Measurements from ENCODE around the gene LVRN. TPM values are rescaled to one million over a fixed set of nuclear protein-coding genes. Genes with fewer than 3 reads are reported as not detected.

The LVRN gene
- total RNA-seq, 1 donor from 2014 or later, result 0.26 TPM

DNA sequence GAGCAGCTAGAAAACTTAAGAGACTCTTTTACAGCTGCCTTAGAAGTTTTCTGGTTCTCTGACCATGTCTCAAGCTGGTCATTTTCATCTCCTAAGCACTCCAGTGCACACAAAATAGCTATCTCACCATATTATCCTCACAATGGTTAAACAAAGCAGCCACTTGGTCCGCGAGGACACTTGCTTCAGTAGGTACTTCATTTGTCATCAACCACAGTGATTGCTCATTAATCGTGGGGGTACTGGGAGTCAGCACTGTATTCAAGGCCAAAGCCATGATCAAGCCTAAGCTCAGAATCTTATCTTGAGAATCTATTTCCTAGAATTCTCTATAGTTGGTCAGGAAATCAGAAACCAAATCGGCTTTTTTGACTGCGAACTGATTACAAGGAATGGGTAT is 72.8 kb downstream of the LVRN start:
- DNase-seq (ENCODE audit: low read depth) (peak; percentile 5), FAIRE-seq (no peak)
- no peaks in the 10 kb centered on the region for H3K36me3 ChIP-seq (ENCODE audit: control insufficient read depth, insufficient read depth, low read length)
- H3K27me3 ChIP-seq (ENCODE audit: control insufficient read depth, insufficient read depth, low read length), result no peaks in the 10 kb centered on the region
- no peak for TF ChIP-seq CTCF (IDR thresholded peaks at IDR 0.05; ENCODE audit: insufficient read depth, low read length, severe bottlenecking)
- no peak overlapping the region for H3K4me3 ChIP-seq (ENCODE audit: low read depth, low read length)

DNA sequence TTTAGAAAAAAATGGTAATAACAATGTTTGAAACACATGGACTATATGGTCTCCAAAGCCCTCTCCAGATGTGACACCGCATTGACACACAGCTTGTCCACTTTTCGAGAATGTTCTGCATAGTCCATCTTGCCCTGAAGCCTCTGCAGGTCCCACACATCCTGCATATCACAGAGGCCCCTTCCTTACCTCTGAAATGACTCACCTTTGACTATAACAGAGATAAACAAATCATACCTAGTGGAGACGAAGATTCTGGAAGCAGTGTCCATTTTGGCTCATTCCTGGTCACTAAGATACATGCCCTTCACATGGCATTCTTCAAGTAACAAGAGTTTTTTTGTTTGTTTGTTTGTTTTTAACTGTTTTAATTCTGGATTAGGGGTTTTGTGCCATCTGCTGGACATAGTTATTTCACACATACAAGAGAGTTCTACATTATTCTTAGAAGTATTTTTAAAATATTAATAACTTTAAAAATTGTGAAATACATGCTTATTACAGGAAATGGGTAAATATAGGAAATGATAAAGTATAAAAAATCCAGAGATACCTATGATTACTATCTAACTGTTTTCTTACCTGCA is 75.1 kb downstream of the LVRN start:
- H3K27me3 ChIP-seq (ENCODE audit: control insufficient read depth, insufficient read depth, low read length), result no peaks in the 10 kb centered on the region
- no peaks in the 10 kb centered on the region for H3K36me3 ChIP-seq (ENCODE audit: control insufficient read depth, insufficient read depth, low read length)
- no peak for TF ChIP-seq CTCF (IDR thresholded peaks at IDR 0.05; ENCODE audit: insufficient read depth, low read length, severe bottlenecking)
- no peak overlapping the region for H3K4me3 ChIP-seq (ENCODE audit: low read depth, low read length)
- FAIRE-seq, result no peak
- DNase-seq (ENCODE audit: low read depth), result peak; percentile 8

- Histone ChIP-seq H3K36me3 (ENCODE audit: control insufficient read depth, insufficient read depth, low read length) (no peaks in the 10 kb centered on the region), H3K27me3 (ENCODE audit: control insufficient read depth, insufficient read depth, low read length) (no peaks in the 10 kb centered on the region), H3K4me3 (ENCODE audit: low read depth, low read length) (no peak overlapping the region)
- TF ChIP-seq CTCF (IDR thresholded peaks at IDR 0.05; ENCODE audit: insufficient read depth, low read length, severe bottlenecking), result no peak
- no peak for DNase-seq (ENCODE audit: low read depth)
- no peak for FAIRE-seq
Observed at GRCh38 chr5:116038817-116039216, 76.5 kb downstream of the LVRN start.

DNA sequence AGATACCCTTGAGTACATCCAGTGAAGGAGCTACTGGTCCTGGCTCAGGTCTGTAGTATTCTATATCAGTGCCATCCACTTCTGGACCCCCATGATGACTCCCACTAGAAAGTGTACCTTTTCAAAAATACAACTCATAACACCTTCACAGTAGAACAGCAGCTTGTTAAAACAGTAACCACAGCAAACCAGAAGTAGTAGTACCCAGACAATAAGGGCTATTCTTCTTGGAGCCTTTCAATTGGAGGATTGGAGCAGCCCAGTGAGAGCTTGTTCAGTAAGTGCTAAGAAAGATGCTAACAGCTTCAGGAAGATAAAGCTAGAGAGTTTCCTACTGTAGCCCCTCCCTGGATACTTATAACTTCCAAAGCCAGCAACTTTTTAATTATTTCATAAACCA is 80.1 kb downstream of the LVRN start:
- Histone ChIP-seq H3K4me3 (ENCODE audit: low read depth, low read length) (no peak overlapping the region), H3K36me3 (ENCODE audit: control insufficient read depth, insufficient read depth, low read length) (no peaks in the 10 kb centered on the region), H3K27me3 (ENCODE audit: control insufficient read depth, insufficient read depth, low read length) (no peaks in the 10 kb centered on the region)
- FAIRE-seq (no peak), DNase-seq (ENCODE audit: low read depth) (no peak)
- no peak for TF ChIP-seq CTCF (IDR thresholded peaks at IDR 0.05; ENCODE audit: insufficient read depth, low read length, severe bottlenecking)

GRCh38 chr5:116044073-116044472 is 81.8 kb downstream of the LVRN start:
- no peaks in the 10 kb centered on the region for H3K27me3 ChIP-seq (ENCODE audit: control insufficient read depth, insufficient read depth, low read length)
- TF ChIP-seq CTCF (IDR thresholded peaks at IDR 0.05; ENCODE audit: insufficient read depth, low read length, severe bottlenecking), result no peak
- DNase-seq (ENCODE audit: low read depth) (no peak), FAIRE-seq (no peak)
- H3K4me3 ChIP-seq (ENCODE audit: low read depth, low read length), result no peak overlapping the region
- H3K36me3 ChIP-seq (ENCODE audit: control insufficient read depth, insufficient read depth, low read length), result no peaks in the 10 kb centered on the region

GRCh38 chr5:116045821-116046220 is 83.5 kb downstream of the LVRN start:
- Histone ChIP-seq H3K27me3 (ENCODE audit: control insufficient read depth, insufficient read depth, low read length) (no peaks in the 10 kb centered on the region), H3K36me3 (ENCODE audit: control insufficient read depth, insufficient read depth, low read length) (no peaks in the 10 kb centered on the region), H3K4me3 (ENCODE audit: low read depth, low read length) (no peak overlapping the region)
- FAIRE-seq (no peak), DNase-seq (ENCODE audit: low read depth) (no peak)
- TF ChIP-seq CTCF (IDR thresholded peaks at IDR 0.05; ENCODE audit: insufficient read depth, low read length, severe bottlenecking), result no peak
